Ectodermal cell (in vitro differentiated cells): ENCODE results near the gene C11orf87. TPM values are rescaled to one million over a fixed set of nuclear protein-coding genes. Genes with fewer than 3 reads are reported as not detected.
A peak's percentile ranks its signal among the peaks of the same experiment; 100 is the strongest.

Experiments used
- H3K27ac ChIP-seq: 2 replicates; pipeline ENCODE4 v1.7.0; 2013; ENCODE audit warnings: mild to moderate bottlenecking, low read depth, low read length; ENCODE audit not compliant: insufficient read depth, poor library complexity, severe bottlenecking
- H3K27me3 ChIP-seq: 2 replicates; pipeline ENCODE4 v1.7.0; 2013; ENCODE audit warnings: mild to moderate bottlenecking, low read length; ENCODE audit not compliant: insufficient read depth, control insufficient read depth, poor library complexity, severe bottlenecking
- H3K36me3 ChIP-seq: one replicate; pipeline ENCODE4 v1.7.0; 2013; ENCODE audit warnings: low read length; ENCODE audit not compliant: control insufficient read depth, insufficient read depth
- H3K4me1 ChIP-seq: one replicate; pipeline ENCODE4 v1.7.0; 2013; ENCODE audit warnings: low read length; ENCODE audit not compliant: control insufficient read depth, insufficient read depth
- H3K4me3 ChIP-seq: 2 replicates; pipeline ENCODE4 v1.7.0; 2013; ENCODE audit warnings: low read depth, low read length, control low read depth; ENCODE audit not compliant: insufficient read depth
- H3K9me3 ChIP-seq: 2 replicates; pipeline ENCODE4 v1.7.0; 2013; ENCODE audit warnings: mild to moderate bottlenecking, low read length, moderate library complexity; ENCODE audit not compliant: control insufficient read depth
- WGBS, 2 experiments: methylation state at CpG; one replicate each; pipeline ENCODE4 v1.1.7; 2013; ENCODE audit warnings: missing lambda C conversion rate in 2 of 2; 5-methylcytosine and 5-hydroxymethylcytosine counted together
- polyA plus RNA-seq, 4 experiments: library from polyadenylated mRNA; stranded (reverse); fragments of 50-300 nt; gene quantifications; one replicate each; pipeline ENCODE4 v1.2.3, GENCODE V29; 2013

Gene C11orf87
- polyA plus RNA-seq (2013, experiment 1 of 4), result 2.9 TPM
- 1.7 TPM for polyA plus RNA-seq (2013, experiment 2 of 4)
- polyA plus RNA-seq (2013, experiment 3 of 4), result 1.8 TPM
- polyA plus RNA-seq (2013, experiment 4 of 4), result 1.4 TPM

GRCh38 chr11:109421981-109422869 is at the start of gene C11orf87:
C11orf87 (plus strand) TSS chr11:109422190; CDS start chr11:109423634, 1,444 bp downstream.
- WGBS, 2 experiments, result 1% methylated on average over 54 of the region's 54 CpGs
- H3K27ac ChIP-seq, result no peak within 1 kb of the TSS
- H3K4me1 ChIP-seq, result peaks cover 11% of the 10 kb centered on the region
- peak within 1 kb of the TSS; percentile 43 for H3K4me3 ChIP-seq
- no peaks in the 10 kb centered on the region for H3K9me3 ChIP-seq
- no peaks in the 10 kb centered on the region for H3K36me3 ChIP-seq
- H3K27me3 ChIP-seq, result peaks cover 48% of the 10 kb centered on the region

GRCh38 chr11:109374032-109374431 is 48.0 kb upstream of the C11orf87 start:
- H3K36me3 ChIP-seq, result no peaks in the 10 kb centered on the region
- H3K9me3 ChIP-seq, result no peaks in the 10 kb centered on the region
- H3K4me3 ChIP-seq, result no peak overlapping the region
- H3K27ac ChIP-seq, result no peak overlapping the region
- H3K27me3 ChIP-seq, result no peaks in the 10 kb centered on the region
- no peaks in the 10 kb centered on the region for H3K4me1 ChIP-seq

- Histone ChIP-seq H3K36me3 (no peaks in the 10 kb centered on the region), H3K27me3 (no peaks in the 10 kb centered on the region), H3K9me3 (no peaks in the 10 kb centered on the region), H3K4me1 (no peaks in the 10 kb centered on the region), H3K4me3 (no peak overlapping the region), H3K27ac (no peak overlapping the region)
- 92 to 95% methylated on average over 4 of the region's 4 CpGs for WGBS, 2 experiments
These were observed 47.5 kb upstream of the C11orf87 start for GRCh38 chr11:109374441-109374840.

- 95 to 96% methylated on average over 4 of the region's 4 CpGs for WGBS, 2 experiments
- H3K27me3 ChIP-seq, result no peaks in the 10 kb centered on the region
- H3K4me1 ChIP-seq, result no peaks in the 10 kb centered on the region
- no peak overlapping the region for H3K4me3 ChIP-seq
- H3K36me3 ChIP-seq, result no peaks in the 10 kb centered on the region
- no peak overlapping the region for H3K27ac ChIP-seq
- H3K9me3 ChIP-seq, result no peaks in the 10 kb centered on the region
These were observed 44.8 kb upstream of the C11orf87 start for GRCh38 chr11:109377039-109377742.

- H3K27ac ChIP-seq, result no peak overlapping the region
- H3K27me3 ChIP-seq, result no peaks in the 10 kb centered on the region
- no peaks in the 10 kb centered on the region for H3K9me3 ChIP-seq
- H3K4me3 ChIP-seq, result no peak overlapping the region
- H3K36me3 ChIP-seq, result no peaks in the 10 kb centered on the region
- no peaks in the 10 kb centered on the region for H3K4me1 ChIP-seq
These were observed 44.0 kb upstream of the C11orf87 start for GRCh38 chr11:109378034-109378433.

- Histone ChIP-seq H3K4me1 (no peaks in the 10 kb centered on the region), H3K27ac (no peak overlapping the region), H3K36me3 (no peaks in the 10 kb centered on the region), H3K4me3 (no peak overlapping the region), H3K9me3 (no peaks in the 10 kb centered on the region), H3K27me3 (no peaks in the 10 kb centered on the region)
- WGBS, 2 experiments, result 83 to 88% methylated on average over 1 of the region's 1 CpG
These were observed 38.7 kb upstream of the C11orf87 start for GRCh38 chr11:109383306-109383705.

- no peak overlapping the region for H3K4me3 ChIP-seq
- no peak overlapping the region for H3K27ac ChIP-seq
- no peaks in the 10 kb centered on the region for H3K4me1 ChIP-seq
- H3K9me3 ChIP-seq, result no peaks in the 10 kb centered on the region
- WGBS, 2 experiments, result 90 to 100% methylated on average over 1 of the region's 1 CpG
- H3K36me3 ChIP-seq, result no peaks in the 10 kb centered on the region
- no peaks in the 10 kb centered on the region for H3K27me3 ChIP-seq
These were observed 37.1 kb upstream of the C11orf87 start for GRCh38 chr11:109384873-109385272.

GRCh38 chr11:109388982-109389381 is 33.0 kb upstream of the C11orf87 start:
- no peaks in the 10 kb centered on the region for H3K36me3 ChIP-seq
- H3K9me3 ChIP-seq, result no peaks in the 10 kb centered on the region
- H3K27me3 ChIP-seq, result no peaks in the 10 kb centered on the region
- H3K4me3 ChIP-seq, result no peak overlapping the region
- no peak overlapping the region for H3K27ac ChIP-seq
- 66 to 78% methylated on average over 2 to 3 of the region's 3 CpGs for WGBS, 2 experiments
- no peaks in the 10 kb centered on the region for H3K4me1 ChIP-seq

- Histone ChIP-seq H3K36me3 (no peaks in the 10 kb centered on the region), H3K27me3 (no peaks in the 10 kb centered on the region), H3K9me3 (no peaks in the 10 kb centered on the region), H3K27ac (no peak overlapping the region), H3K4me1 (no peaks in the 10 kb centered on the region), H3K4me3 (no peak overlapping the region)
- 16 to 80% methylated on average over 1 of the region's 2 CpGs for WGBS, 2 experiments
These were observed 31.2 kb upstream of the C11orf87 start for GRCh38 chr11:109390752-109391151.

- Histone ChIP-seq H3K27me3 (no peaks in the 10 kb centered on the region), H3K36me3 (no peaks in the 10 kb centered on the region), H3K27ac (no peak overlapping the region), H3K9me3 (no peaks in the 10 kb centered on the region), H3K4me1 (no peaks in the 10 kb centered on the region), H3K4me3 (no peak overlapping the region)
- WGBS, 2 experiments, result 85 to 94% methylated on average over 2 to 3 of the region's 3 CpGs
These were observed 20.4 kb upstream of the C11orf87 start for GRCh38 chr11:109401545-109401944.
